Nucleus accumbens (tissue), 56 donors: Measurements from ENCODE around the gene PLA2G4C.

Source experiments
- DNase-seq, 56 donors: peaks; one replicate each; lab custom pipeline; 2025; lab: John Stamatoyannopoulos, UW

The PLA2G4C gene

DNA sequence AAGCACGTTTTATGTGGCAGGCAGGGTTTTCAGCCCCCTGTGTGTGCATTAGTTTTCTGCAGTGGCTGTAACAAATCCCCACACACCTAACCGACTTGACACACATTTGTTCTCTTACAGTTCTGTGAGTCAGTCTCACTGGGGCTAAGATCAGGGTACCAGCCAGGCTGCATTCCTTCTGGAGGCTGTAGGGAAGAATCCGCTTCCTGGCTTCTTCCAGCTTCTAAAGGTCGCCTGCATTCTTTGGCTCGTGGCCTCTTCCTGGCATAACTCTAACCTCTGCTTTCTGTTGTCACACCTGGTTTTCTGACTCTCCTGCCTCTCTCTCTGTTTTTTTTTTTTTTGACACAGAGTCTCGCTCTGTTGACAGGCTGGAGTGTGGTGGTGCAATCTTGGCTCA lies 109.8 kb downstream of the PLA2G4C start:
- DNase-seq, result no peak

GRCh38 chr19:47998800-47999199 lies 111.8 kb downstream of the PLA2G4C start:
- no peak for DNase-seq
